GM13976 (cell line): ENCODE results near the gene ANKUB1.
A peak's percentile ranks its signal among the peaks of the same experiment; 100 is the strongest.
"Not testable (repeated sequence)": the region's sequence is repeated elsewhere in the genome, so short reads cannot be mapped to it uniquely, and the experiment has no call there.

Experiments used
- DNase-seq: peaks from one replicate; pipeline ENCODE4 v3.0.0; 2012; ENCODE audit warnings: low spot score
- CTCF ChIP-seq: IDR thresholded peaks from 2 replicates; pipeline ENCODE4 v1.5.1; 2012; ENCODE audit warnings: borderline replicate concordance, mild to moderate bottlenecking; ENCODE audit not compliant: insufficient read depth; ENCODE audit errors: extremely low read depth, missing control alignments, control extremely low read depth
- in situ Hi-C: fragments of 300-500 bp; cut with MboI; formaldehyde crosslinking; loops from one replicate; pipeline ENCODE4 v1.12.0; 2022; ENCODE audit warnings: low sequenced_read_pairs, mixed read lengths, inconsistent platforms; ENCODE audit not compliant: unreplicated experiment

Gene ANKUB1

DNA sequence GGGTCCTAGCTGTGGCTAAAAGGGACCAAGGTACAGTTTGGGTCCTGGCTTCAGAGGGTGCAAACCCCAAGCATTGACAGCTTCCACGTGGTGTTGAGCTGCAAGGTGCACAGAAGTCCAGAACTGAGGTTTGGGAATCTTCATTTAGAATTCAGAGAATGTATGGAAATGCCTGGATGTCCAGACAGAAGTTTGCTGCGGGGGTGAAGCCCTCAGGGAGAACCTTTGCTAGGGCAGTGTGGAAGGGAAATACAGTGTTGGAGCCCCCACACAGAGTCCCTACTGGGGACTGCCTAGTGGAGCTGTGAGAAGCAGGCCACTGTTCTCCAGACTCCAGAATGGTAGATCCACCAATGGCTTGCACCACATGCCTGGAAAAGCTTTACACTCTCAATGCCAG is 38.5 kb upstream of the ANKUB1 start:
- no peak for TF ChIP-seq CTCF
- in situ Hi-C loops: no loop called here
- DNase-seq: no peak

DNA sequence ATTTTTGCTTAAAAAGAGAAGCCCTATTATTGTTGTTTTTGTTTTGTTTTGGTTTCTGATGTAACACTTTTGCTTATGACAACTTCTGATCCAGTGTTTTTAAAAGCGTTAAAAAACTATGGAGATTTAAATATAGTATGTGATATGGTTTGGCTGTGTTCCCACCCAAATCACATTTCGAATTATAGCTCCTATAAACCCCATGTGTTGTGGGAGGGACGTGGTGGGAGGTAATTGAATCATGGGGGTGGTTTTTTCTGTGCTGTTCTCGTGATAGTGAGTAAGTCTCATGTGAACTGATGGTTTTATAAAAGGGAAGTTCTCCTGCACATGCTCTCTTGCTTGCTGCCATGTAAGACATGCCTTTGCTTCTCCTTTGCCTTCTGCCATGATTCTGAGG is 37.3 kb upstream of the ANKUB1 start:
- in situ Hi-C loops, DNase-seq: not testable (repeated sequence)

GRCh38 chr3:149828390-149828789 is 36.0 kb upstream of the ANKUB1 start:
- no peak for TF ChIP-seq CTCF
- in situ Hi-C loops: no loop called here
- DNase-seq: no peak

GRCh38 chr3:149826636-149827035 is 34.3 kb upstream of the ANKUB1 start:
- TF ChIP-seq CTCF: no peak
- in situ Hi-C loops: no loop called here

DNA sequence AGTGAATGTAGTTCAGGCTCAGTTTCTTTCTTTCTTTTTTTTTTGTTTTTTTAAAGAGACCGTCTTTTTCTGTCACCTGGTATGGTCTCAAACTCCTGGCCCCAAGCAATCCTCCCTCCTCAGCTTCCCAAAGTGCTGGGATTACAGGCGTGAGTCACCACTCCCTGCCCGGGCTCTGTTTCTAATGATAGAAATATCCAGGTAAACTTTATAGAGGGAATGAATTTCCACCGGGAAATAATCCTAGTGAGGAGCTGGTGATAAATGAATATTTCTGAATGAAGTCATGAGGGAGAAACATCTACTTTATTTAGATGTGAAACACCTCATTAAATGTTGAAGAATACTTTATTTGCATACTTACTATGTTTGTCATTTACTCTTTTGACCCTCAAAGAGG is 27.8 kb upstream of the ANKUB1 start:
- in situ Hi-C loops: no loop called here
- TF ChIP-seq CTCF: no peak
- DNase-seq: no peak

More at GRCh38 chr3:149826636-149827035, 34.3 kb upstream of the ANKUB1 start:
- no peak for DNase-seq

DNA sequence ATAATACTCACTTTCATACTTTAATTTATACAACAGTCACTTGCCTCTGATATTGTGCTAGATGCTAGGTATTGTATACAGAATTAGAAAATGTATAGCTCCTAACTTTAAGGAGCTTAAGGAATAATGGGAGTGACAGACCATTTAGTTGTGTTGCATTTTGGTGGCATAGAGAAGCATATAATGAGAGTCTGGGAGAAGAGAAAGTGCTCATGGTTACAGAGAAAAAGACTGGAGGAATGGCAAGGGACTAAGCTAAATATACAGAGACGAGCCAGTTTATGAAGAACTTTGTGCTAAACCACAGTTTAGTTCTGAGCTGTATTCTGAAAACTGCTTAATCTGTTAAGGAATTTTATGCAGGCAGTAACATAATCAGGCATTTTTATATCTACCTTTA is 27.1 kb upstream of the ANKUB1 start:
- no peak for DNase-seq
- TF ChIP-seq CTCF: no peak
- in situ Hi-C loops: no loop called here

DNA sequence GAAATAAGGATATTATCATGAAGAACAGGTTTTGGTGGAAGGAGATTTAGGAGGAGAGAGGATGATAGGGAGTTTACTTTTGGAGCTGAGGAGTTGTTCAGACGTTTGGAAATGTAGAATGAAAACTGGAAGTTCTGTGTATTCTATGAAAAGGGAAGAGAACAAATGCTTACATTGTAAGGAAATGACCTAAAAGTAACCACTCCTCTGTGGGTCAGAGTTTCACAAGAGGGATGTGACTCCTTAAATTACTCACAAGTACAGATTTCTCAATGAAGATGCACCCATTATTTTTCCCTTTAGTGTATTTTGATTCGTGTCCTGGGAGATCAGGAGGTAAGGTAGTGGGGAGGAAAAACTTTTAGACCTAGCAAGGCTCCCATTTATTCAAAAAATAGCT is 24.6 kb upstream of the ANKUB1 start:
- DNase-seq: peak; percentile 20
- in situ Hi-C loops: no loop called here
- TF ChIP-seq CTCF: no peak
